HL-60 (cell line): ENCODE data around the gene OARD1.

Source experiments
- CTCF ChIP-seq: IDR thresholded peaks from one replicate; pipeline ENCODE4 v1.5.1; 2011; ENCODE audit warnings: low read length, control low read depth, inconsistent platforms; ENCODE audit not compliant: insufficient read depth
- GABPA ChIP-seq: IDR thresholded peaks from 2 replicates; pipeline ENCODE4 v1.6.1; 2012; ENCODE audit warnings: low read depth

GRCh38 chr6:41045664-41046063 lies 26.5 kb downstream of the OARD1 start:
- TF ChIP-seq GABPA: no peak
- no peak for TF ChIP-seq CTCF
